Skeletal muscle satellite cell (primary cell): Measurements from ENCODE around the gene IFNL1.
"Not testable (repeated sequence)": the region's sequence is repeated elsewhere in the genome, so short reads cannot be mapped to it uniquely, and the experiment has no call there.

ENCODE experiments used
- H3K27me3 ChIP-seq: 2 replicates; pipeline ENCODE4 v1.7.0; 2013; ENCODE audit warnings: low read length; ENCODE audit not compliant: control insufficient read depth, insufficient read depth
- H3K36me3 ChIP-seq: 2 replicates; pipeline ENCODE4 v1.7.0; 2013; ENCODE audit warnings: mild to moderate bottlenecking, control low read depth, low read length; ENCODE audit not compliant: insufficient read depth
- H3K4me1 ChIP-seq: 2 replicates; pipeline ENCODE4 v1.7.0; 2013; ENCODE audit warnings: low read length; ENCODE audit not compliant: control insufficient read depth, insufficient read depth
- H3K4me2 ChIP-seq: 2 replicates; pipeline ENCODE4 v1.7.0; 2013; ENCODE audit warnings: mild to moderate bottlenecking, low read length
- H3K4me3 ChIP-seq: 2 replicates; pipeline ENCODE4 v1.7.0; 2013; ENCODE audit warnings: low read length
- H3K9ac ChIP-seq: 2 replicates; pipeline ENCODE4 v1.7.0; 2013; ENCODE audit warnings: mild to moderate bottlenecking, low read depth, low read length, moderate library complexity
- H3K9me3 ChIP-seq: replicated peaks from 2 replicates; pipeline ENCODE4 v1.7.0; 2013; ENCODE audit warnings: mild to moderate bottlenecking, control low read depth, low read length

Gene IFNL1

DNA sequence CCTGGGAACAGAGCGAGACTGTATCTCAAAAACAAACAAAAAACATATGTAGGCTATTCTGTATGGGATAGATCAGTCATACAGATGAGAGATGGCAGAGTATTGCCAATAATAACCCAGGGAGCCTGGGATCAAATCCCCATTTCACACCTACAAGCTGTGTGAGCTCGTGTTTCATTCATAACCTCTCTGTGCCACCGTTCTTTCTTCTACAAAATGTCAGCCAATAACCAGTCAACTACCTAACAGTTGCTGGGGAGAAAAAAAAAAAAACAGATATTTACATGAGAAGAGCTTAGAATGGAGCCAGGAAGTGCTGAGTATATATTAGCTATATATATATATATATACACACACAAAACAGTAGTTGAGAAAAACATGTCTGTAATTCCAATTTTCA, 34.5 kb upstream of the IFNL1 start:
- H3K4me2 ChIP-seq: no peak overlapping the region
- H3K9me3 ChIP-seq: no peaks in the 10 kb centered on the region
- no peak overlapping the region for H3K9ac ChIP-seq
- peaks cover 9% of the 10 kb centered on the region for H3K4me1 ChIP-seq
- peaks cover 55% of the 10 kb centered on the region for H3K27me3 ChIP-seq
- H3K4me3 ChIP-seq: no peak overlapping the region
- no peaks in the 10 kb centered on the region for H3K36me3 ChIP-seq

- H3K4me3 ChIP-seq: no peak overlapping the region
- no peak overlapping the region for H3K9ac ChIP-seq
- H3K4me2 ChIP-seq: no peak overlapping the region
- no peaks in the 10 kb centered on the region for H3K36me3 ChIP-seq
- H3K4me1 ChIP-seq: peaks cover 9% of the 10 kb centered on the region
- peaks cover 55% of the 10 kb centered on the region for H3K27me3 ChIP-seq
- H3K9me3 ChIP-seq: no peaks in the 10 kb centered on the region
Observed at GRCh38 chr19:39262496-39262895, 33.7 kb upstream of the IFNL1 start.

GRCh38 chr19:39263912-39264305, 32.3 kb upstream of the IFNL1 start:
- Histone ChIP-seq H3K4me3 (no peak overlapping the region), H3K9ac (no peak overlapping the region), H3K27me3 (peaks cover 56% of the 10 kb centered on the region), H3K36me3 (no peaks in the 10 kb centered on the region), H3K4me1 (peaks cover 9% of the 10 kb centered on the region), H3K9me3 (no peaks in the 10 kb centered on the region), H3K4me2 (no peak overlapping the region)

DNA sequence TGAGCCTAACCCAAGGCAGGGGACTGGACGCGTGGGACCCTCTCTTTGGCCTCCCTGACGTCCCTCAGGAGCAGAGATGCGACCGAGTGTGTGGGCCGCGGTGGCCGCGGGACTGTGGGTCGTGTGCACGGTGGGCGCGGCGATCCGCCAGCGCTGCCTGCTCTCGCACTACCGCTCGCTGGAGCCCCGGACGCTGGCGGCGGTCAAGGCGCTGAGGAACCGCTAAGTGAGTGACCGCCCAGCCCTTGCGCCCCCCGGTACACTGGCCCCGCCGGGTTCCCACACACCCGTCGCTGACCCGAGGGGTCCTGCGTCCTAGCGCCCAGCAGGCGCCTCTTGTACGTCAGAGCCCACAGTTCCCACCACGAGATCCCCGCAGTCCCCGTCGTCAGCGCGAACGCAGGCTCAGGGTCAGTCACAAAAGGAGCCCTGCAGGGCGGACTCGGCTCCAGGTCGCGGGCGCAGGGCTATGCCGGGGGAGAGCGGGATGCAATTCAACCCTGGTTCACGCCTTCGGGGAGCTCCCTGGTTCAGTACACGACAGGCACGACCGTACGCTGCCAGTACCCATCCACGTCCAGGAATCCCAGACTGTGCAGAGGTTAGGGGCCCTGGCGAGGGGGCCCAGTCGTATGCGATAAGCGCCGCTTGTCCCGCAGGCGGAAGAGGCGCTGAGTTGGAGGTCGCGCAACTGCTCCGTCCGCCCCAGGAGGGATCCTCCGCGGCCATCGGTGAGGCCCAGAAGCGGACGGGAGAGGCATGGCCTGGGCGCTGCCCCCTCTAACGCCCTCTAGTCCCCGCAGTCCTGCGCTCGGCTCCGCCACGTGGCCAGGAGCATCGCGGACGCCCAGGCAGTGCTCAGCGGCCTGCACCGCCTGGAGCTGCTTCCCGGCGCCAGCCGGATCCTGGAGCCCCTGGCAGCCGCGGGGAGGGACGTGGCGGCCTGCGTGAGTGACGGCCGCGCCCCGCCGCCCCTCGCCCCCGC, 31.6 kb upstream of the IFNL1 start:
- no peaks in the 10 kb centered on the region for H3K9me3 ChIP-seq
- H3K27me3 ChIP-seq: peaks cover 56% of the 10 kb centered on the region
- peak overlapping the region; percentile 15 for H3K4me2 ChIP-seq
- H3K9ac ChIP-seq: no peak overlapping the region
- H3K4me1 ChIP-seq: peaks cover 9% of the 10 kb centered on the region
- H3K4me3 ChIP-seq: no peak overlapping the region
- no peaks in the 10 kb centered on the region for H3K36me3 ChIP-seq

DNA sequence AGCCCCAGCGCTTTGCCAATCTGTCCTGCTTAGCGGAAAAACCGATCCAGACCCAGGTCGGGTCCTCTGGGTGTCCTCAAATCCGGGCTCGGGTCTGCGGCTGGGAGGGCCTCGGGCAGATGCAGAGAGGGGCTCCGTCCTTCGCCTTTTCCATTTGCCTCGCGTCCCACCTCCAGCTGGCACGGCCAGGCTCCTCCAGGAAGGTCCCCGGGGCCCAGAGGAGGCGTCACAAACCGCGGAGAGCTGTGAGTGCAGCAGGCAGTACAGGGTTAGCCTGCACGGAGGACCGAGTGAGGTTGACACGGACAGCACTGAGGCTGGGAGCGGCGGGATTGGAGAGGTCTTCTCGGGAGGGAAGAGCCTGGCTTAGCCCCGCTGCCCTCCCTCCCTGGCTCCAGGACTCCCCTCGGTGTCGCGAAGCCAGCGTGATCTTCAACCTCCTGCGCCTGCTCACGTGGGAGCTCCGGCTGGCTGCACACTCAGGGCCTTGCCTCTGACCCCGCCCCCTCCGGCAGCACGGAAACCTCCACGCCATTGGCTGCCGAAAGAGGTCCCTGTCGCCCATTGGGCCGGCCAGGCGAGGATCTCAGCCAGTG, 30.8 kb upstream of the IFNL1 start:
- H3K27me3 ChIP-seq: peaks cover 56% of the 10 kb centered on the region
- H3K9ac ChIP-seq: no peak overlapping the region
- peaks cover 9% of the 10 kb centered on the region for H3K4me1 ChIP-seq
- no peak overlapping the region for H3K4me3 ChIP-seq
- H3K9me3 ChIP-seq: no peaks in the 10 kb centered on the region
- peak overlapping the region; percentile 15 for H3K4me2 ChIP-seq
- H3K36me3 ChIP-seq: no peaks in the 10 kb centered on the region

- peaks cover 44% of the 10 kb centered on the region for H3K27me3 ChIP-seq
- H3K4me1 ChIP-seq, H3K9ac ChIP-seq, H3K9me3 ChIP-seq, H3K4me3 ChIP-seq, H3K4me2 ChIP-seq, H3K36me3 ChIP-seq: not testable (repeated sequence)
Observed at GRCh38 chr19:39268085-39268484, 28.1 kb upstream of the IFNL1 start, which contains the start of gene IFNL2. Gene IFNL2 (plus strand): TSS chr19:39268396. CDS start chr19:39268569, 173 bp downstream.

- peaks cover 39% of the 10 kb centered on the region for H3K27me3 ChIP-seq
- H3K4me1 ChIP-seq, H3K4me2 ChIP-seq, H3K9me3 ChIP-seq, H3K36me3 ChIP-seq, H3K9ac ChIP-seq, H3K4me3 ChIP-seq: not testable (repeated sequence)
Observed at GRCh38 chr19:39268531-39269223, 27.5 kb upstream of the IFNL1 start.

DNA sequence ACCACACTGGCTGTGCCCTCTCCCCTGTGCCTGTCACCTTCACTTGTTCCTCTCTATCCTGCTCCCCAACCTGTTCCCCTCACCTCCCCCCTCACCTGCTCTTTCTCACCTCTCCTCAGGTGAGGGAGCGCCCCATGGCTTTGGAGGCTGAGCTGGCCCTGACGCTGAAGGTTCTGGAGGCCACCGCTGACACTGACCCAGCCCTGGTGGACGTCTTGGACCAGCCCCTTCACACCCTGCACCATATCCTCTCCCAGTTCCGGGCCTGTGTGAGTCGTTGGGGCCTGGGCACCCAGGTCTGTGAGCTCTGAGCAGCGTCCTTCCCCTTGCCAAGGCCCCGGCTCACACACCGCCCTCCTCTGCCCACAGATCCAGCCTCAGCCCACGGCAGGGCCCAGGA, 26.8 kb upstream of the IFNL1 start:
- not testable (repeated sequence) for H3K4me1 ChIP-seq, H3K9ac ChIP-seq, H3K36me3 ChIP-seq, H3K9me3 ChIP-seq, H3K4me2 ChIP-seq, H3K4me3 ChIP-seq
- peaks cover 32% of the 10 kb centered on the region for H3K27me3 ChIP-seq

DNA sequence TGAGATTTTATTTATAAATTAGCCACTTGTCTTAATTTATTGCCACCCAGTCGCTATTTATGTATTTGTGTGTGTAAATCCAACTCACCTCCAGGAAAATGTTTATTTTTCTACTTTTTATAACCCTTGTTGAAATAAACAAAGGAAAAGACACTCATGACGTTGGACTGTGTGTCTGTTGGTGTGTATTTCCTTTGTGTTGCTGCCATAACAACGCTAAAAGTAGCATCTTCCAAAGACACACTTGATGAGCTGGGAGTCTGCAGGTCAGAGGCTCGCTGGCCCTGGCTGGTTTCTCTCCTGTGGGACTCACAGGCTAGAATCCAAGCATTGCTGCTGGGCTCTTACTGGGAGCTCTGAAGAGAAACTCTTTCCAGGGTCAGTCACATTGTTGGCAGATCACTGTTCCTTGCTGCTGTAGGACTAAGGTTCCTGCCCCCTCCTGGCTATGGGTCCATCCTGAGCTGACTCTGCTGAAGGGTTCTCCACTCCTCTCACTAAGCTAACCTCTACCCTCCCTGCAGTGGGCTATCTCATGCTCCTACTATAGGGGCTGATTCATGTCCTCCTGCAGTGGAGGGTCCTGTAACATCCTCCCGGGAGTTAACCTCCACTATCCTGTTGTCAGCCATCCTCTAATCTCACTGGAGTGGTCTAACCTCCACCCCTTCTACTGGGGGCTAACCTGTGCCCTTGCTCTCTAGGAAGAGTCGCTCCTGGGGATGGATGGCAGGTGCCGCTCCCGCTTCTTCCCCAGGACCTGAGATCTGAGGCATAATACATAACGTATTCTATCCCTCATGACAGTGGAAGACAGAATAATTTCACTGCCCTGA, 26.0 kb upstream of the IFNL1 start:
- H3K9me3 ChIP-seq: no peaks in the 10 kb centered on the region
- H3K4me3 ChIP-seq: no peak overlapping the region
- H3K36me3 ChIP-seq: no peaks in the 10 kb centered on the region
- H3K27me3 ChIP-seq: peaks cover 26% of the 10 kb centered on the region
- H3K4me2 ChIP-seq: no peak overlapping the region
- H3K4me1 ChIP-seq: peaks cover 3% of the 10 kb centered on the region
- H3K9ac ChIP-seq: no peak overlapping the region

DNA sequence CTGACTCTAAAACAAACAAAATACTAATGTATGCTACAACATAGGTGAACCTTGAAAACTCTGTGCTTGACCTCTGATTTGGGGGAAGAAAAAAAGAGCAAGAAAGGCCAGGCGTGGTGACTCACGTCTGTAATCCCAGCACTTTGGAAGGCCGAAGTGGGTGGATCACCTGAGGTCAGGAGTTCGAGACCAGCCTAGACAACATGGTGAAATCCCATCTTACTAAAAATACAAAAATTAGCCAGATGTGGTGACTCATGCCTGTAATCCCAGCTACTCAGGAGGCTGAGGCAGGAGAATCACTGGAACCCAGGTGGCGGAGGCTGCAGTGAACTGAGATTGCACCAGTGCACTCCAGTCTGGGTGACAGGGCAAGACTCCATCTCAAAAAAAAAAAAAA, 22.3 kb upstream of the IFNL1 start:
- H3K4me1 ChIP-seq, H3K36me3 ChIP-seq, H3K9me3 ChIP-seq, H3K4me2 ChIP-seq, H3K4me3 ChIP-seq, H3K9ac ChIP-seq: not testable (repeated sequence)
- H3K27me3 ChIP-seq: peaks cover 42% of the 10 kb centered on the region

DNA sequence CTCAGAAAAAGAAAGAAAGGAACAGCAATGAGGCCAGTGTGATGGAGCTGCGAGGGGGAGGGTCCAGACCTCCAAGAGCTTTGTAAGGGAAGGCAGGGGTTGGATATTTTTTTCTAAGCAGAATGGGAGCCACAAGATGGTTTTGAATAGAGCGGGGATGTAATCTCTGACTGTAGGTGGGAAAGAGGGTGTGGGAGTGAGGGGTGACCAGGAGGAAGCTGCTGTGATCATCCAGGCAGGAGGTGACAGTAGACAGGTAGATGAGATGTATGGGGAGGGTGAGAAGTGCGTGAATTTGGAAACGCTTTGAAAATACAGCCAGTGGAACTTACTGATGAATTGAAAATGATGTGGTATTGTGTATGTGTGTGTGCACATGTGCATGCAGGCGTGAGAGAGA, 20.6 kb upstream of the IFNL1 start:
- no peaks in the 10 kb centered on the region for H3K4me1 ChIP-seq
- H3K9me3 ChIP-seq: no peaks in the 10 kb centered on the region
- no peak overlapping the region for H3K4me2 ChIP-seq
- no peak overlapping the region for H3K9ac ChIP-seq
- H3K27me3 ChIP-seq: peaks cover 42% of the 10 kb centered on the region
- no peaks in the 10 kb centered on the region for H3K36me3 ChIP-seq
- H3K4me3 ChIP-seq: no peak overlapping the region
